GM12891 (cell line): ENCODE measurements around the gene TMED9.

Source experiments
- POLR2A ChIP-seq: IDR thresholded peaks from 2 replicates; pipeline ENCODE4 v1.6.1; 2011; ENCODE audit warnings: low read depth, low read length, control low read depth
- POLR2AphosphoS5 ChIP-seq: IDR thresholded peaks from 2 replicates; pipeline ENCODE4 v1.6.1; 2011; ENCODE audit warnings: low read depth, low read length, control low read depth
- TAF1 ChIP-seq: IDR thresholded peaks from 2 replicates; pipeline ENCODE4 v1.6.1; 2011; ENCODE audit warnings: low read depth, low read length, control low read depth

GRCh38 chr5:177606071-177607051, 14.4 kb downstream of the TMED9 start:
- TF ChIP-seq POLR2A, result no peak
- TF ChIP-seq POLR2AphosphoS5, result no peak
- TF ChIP-seq TAF1, result no peak
